Fibroblast of the aortic adventitia (primary cell): ENCODE results near the gene HES4. TPM values are rescaled to one million over a fixed set of nuclear protein-coding genes. Genes with fewer than 3 reads are reported as not detected.

Experiments
- DNase-seq: peaks from one replicate; pipeline ENCODE4 v3.0.0-alpha.2; 2010; ENCODE audit warnings: low read depth
- H3K4me3 ChIP-seq: 2 replicates; pipeline ENCODE4 v1.5.1; 2011; ENCODE audit warnings: low read depth, mild to moderate bottlenecking, control low read depth, low read length, moderate library complexity
- CTCF ChIP-seq: IDR thresholded peaks from 2 replicates; pipeline ENCODE4 v1.5.1; 2011; ENCODE audit warnings: mild to moderate bottlenecking, low read length, control low read depth, inconsistent platforms; ENCODE audit not compliant: insufficient read depth
- total RNA-seq: library from RNA; depleted of rRNA; stranded (reverse); fragments of >200 nt; gene quantifications from 2 replicates; pipeline ENCODE4 v1.2.3, GENCODE V29; 2012; ENCODE audit warnings: low replicate concordance

The HES4 gene
- total RNA-seq, 1 donor = 0.36 TPM

- TF ChIP-seq CTCF = no peak
These were observed 29.5 kb downstream of the HES4 start for GRCh38 chr1:970242-970972.

GRCh38 chr1:969260-969855 is 30.5 kb downstream of the HES4 start:
- no peak overlapping the region for H3K4me3 ChIP-seq
- no peak for TF ChIP-seq CTCF
- DNase-seq = no peak

More at GRCh38 chr1:970242-970972, 29.5 kb downstream of the HES4 start:
- no peak for DNase-seq
- H3K4me3 ChIP-seq = no peak overlapping the region

GRCh38 chr1:967466-968343 is 32.2 kb downstream of the HES4 start:
- TF ChIP-seq CTCF = no peak
- no peak for DNase-seq
- no peak overlapping the region for H3K4me3 ChIP-seq

DNA sequence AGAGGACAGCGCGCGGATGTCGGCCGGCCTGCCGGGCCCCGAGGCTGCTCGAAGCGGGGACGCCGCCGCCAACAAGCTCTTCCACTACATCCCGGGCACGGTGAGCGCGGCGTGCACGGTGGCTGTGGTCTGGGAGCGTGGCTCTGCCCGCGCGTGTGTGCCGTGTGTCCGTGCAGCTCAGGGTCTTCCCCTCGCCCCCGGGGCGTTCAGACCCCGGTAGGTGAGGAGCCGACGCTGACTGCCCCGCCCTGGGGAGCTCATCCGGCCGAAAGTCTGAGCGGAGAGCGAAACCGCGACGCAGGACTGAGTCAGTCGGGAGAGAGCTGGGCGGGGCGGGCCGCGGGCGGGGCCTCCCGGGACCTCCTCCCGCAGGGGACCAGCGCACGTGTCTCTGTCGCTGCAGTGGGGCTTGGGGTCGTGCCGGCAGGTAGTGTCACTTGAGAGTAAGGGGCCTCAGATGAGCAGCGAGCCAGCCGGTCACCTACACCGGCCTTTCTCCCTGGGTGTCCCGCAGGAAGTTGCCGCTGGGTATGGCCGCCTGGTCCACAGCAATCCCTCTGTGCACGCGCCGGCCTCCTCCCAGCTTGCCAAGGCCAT is 33.1 kb downstream of the HES4 start:
- H3K4me3 ChIP-seq = peak overlapping the region; percentile 75
- no peak for TF ChIP-seq CTCF
- peak; percentile 35 for DNase-seq

DNA sequence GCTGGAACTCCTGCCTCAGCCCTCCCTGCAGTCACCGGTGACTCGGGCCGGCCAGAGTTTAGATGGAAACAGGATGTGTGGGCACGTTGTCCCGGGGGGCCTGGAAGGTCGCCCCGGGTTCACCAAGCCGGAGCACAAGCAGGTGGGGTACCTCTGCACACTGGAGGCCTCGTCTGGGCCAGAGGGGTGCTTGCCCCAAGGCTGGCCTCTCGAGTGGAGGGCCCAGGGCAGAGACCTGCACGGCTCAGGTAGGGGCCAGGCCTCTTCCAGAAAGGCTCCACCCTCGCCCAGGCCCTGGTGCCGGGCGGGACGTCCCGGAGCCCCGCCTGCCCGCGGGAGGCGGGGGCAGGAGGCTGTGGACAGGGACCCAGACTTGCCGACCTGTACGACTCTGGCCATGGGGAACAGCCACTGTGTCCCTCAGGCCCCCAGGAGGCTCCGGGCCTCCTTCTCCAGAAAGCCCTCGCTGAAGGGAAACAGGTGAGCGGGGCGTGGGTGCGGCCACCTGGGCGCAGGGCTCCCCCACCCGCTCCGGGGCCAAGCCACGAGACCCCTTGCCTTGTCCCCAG is 33.7 kb downstream of the HES4 start, which contains the start of gene PLEKHN1:
Gene PLEKHN1 (plus strand): TSS at position 348 of the 569 bp plus-strand sequence. CDS start 50 bp downstream, at position 398.
- TF ChIP-seq CTCF = no peak
- H3K4me3 ChIP-seq = peak within 1 kb of the TSS; percentile 75
- DNase-seq = no peak

GRCh38 chr1:965526-966134 is 34.3 kb downstream of the HES4 start:
- DNase-seq = no peak
- no peak for TF ChIP-seq CTCF
- no peak overlapping the region for H3K4me3 ChIP-seq
